Karpas-422 (cell line): Measurements from ENCODE around the gene ANKRD44. TPM values are rescaled to one million over a fixed set of nuclear protein-coding genes. Genes with fewer than 3 reads are reported as not detected.

Experiments
- DNase-seq: peaks from one replicate; pipeline ENCODE4 v3.0.0-alpha.2; 2015
- H2AFZ ChIP-seq: fragments of 200-600 bp; sonication (generic); 2 replicates; pipeline ENCODE4 v1.6.1; 2014; ENCODE audit warnings: antibody characterized with exemption, low read length, mixed read lengths
- H3K27ac ChIP-seq: fragments of 200-600 bp; sonication (generic); 2 replicates; pipeline ENCODE4 v1.5.1; 2014; ENCODE audit warnings: mild to moderate bottlenecking, low read length, moderate library complexity
- H3K27me3 ChIP-seq: fragments of 200-600 bp; sonication (generic); 2 replicates; pipeline ENCODE4 v1.6.1; 2014; ENCODE audit warnings: low read length, mixed read lengths
- H3K36me3 ChIP-seq: fragments of 200-600 bp; sonication (generic); 2 replicates; pipeline ENCODE4 v1.6.1; 2014; ENCODE audit warnings: low read length, mixed read lengths; ENCODE audit not compliant: insufficient read depth
- H3K4me1 ChIP-seq: fragments of 200-600 bp; sonication (generic); 2 replicates; pipeline ENCODE4 v1.6.1; 2014; ENCODE audit warnings: mild to moderate bottlenecking, low read length, mixed read lengths
- H3K4me2 ChIP-seq: fragments of 200-600 bp; sonication (generic); 2 replicates; pipeline ENCODE4 v1.6.1; 2014; ENCODE audit warnings: low read length, low read depth, mild to moderate bottlenecking; ENCODE audit not compliant: poor library complexity, severe bottlenecking
- H3K4me3 ChIP-seq: fragments of 200-600 bp; sonication (generic); 2 replicates; pipeline ENCODE4 v1.5.1; 2014; ENCODE audit warnings: mild to moderate bottlenecking, antibody characterized with exemption, low read length, mixed read lengths
- H3K79me2 ChIP-seq: fragments of 200-600 bp; sonication (generic); 2 replicates; pipeline ENCODE4 v1.6.1; 2014; ENCODE audit warnings: mild to moderate bottlenecking, low read length, mixed read lengths
- H3K9ac ChIP-seq: fragments of 200-600 bp; sonication (generic); 2 replicates; pipeline ENCODE4 v1.6.0; 2014; ENCODE audit warnings: low read length
- H3K9me2 ChIP-seq: fragments of 200-600 bp; sonication (generic), shearing (Covaris generic); replicated peaks from 2 replicates; pipeline ENCODE4 v1.6.0; 2014; ENCODE audit warnings: mild to moderate bottlenecking, low read length, moderate library complexity; ENCODE audit not compliant: insufficient read depth
- H3K9me3 ChIP-seq: fragments of 300-700, 200-600 bp; sonication (generic); 2 replicates; pipeline ENCODE4 v1.6.1; 2014; ENCODE audit warnings: low read length, mixed read lengths
- H4K20me1 ChIP-seq: fragments of 200-600 bp; sonication (generic); 2 replicates; pipeline ENCODE4 v1.6.1; 2014; ENCODE audit warnings: mild to moderate bottlenecking, antibody characterized with exemption, low read length, low read depth; ENCODE audit not compliant: insufficient read depth
- total RNA-seq: library from RNA; depleted of rRNA; stranded (reverse); fragments of >200 nt; shearing (Covaris generic); gene quantifications from 2 replicates; pipeline ENCODE4 v1.2.3, GENCODE V29; 2014; ENCODE audit warnings: low replicate concordance

The ANKRD44 gene
- total RNA-seq, 1 experiment from 2014 or later, result 120 TPM

DNA sequence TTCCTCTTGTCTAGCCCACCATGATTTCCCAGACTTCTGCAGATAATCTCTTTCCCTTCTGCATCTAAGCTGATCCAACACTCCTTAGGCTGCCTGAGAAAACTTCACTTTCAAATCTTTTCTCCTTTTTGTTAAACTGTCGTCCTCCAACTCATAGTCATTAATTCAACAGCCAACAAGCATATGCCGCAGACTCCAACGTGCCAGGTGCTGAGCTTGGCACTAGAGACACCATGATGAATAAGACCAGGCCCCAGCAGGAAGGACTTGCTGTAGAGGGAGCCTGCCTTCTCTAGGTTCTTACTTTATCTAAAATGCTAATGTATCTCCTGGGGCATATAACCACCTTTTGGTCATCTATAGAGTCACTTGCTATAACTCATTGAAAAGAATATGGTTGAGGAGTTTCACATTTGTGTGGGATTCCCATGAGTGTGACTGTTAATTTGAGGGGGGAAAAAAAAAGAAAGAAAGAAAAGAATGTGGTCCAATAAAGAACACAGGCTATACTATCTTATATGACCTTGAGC, 51.0 kb downstream of the ANKRD44 start:
- Histone ChIP-seq H3K4me1 (peaks cover 60% of the 10 kb centered on the region), H3K9ac (no peak overlapping the region), H3K4me3 (no peak overlapping the region), H3K36me3 (peaks cover 13% of the 10 kb centered on the region), H3K4me2 (peak overlapping the region; percentile 32), H3K9me3 (no peaks in the 10 kb centered on the region), H3K27me3 (no peaks in the 10 kb centered on the region), H3K27ac (peak overlapping the region; percentile 90), H4K20me1 (no peaks in the 10 kb centered on the region), H3K79me2 (peaks cover 78% of the 10 kb centered on the region), H2AFZ (no peak overlapping the region), H3K9me2 (no peaks in the 10 kb centered on the region)
- DNase-seq, result no peak

DNA sequence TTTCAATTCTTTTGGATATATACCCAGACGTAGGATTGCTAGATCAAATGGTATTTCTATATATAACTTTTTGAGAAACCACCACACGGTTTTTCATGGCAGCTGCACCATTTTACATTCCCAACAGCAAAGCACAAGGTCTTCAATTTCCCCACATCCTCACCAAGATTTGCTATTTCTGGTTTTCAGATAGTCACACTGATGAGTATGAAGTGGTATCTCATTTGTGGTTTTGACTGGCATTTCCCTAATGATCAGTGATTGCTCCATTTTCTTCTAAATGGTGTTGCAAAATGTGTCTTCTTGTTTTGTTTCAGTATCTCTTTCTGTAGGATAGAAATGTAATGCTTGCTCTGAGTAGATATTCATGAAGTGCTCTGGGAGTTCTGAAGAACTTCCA, 52.0 kb downstream of the ANKRD44 start:
- Histone ChIP-seq H3K9me3 (no peaks in the 10 kb centered on the region), H3K36me3 (peaks cover 12% of the 10 kb centered on the region), H3K9ac (no peak overlapping the region), H3K9me2 (no peaks in the 10 kb centered on the region), H4K20me1 (no peaks in the 10 kb centered on the region), H3K4me3 (no peak overlapping the region), H2AFZ (no peak overlapping the region), H3K4me1 (peaks cover 64% of the 10 kb centered on the region), H3K4me2 (peak overlapping the region; percentile 32), H3K27ac (peak overlapping the region; percentile 90), H3K79me2 (peaks cover 78% of the 10 kb centered on the region), H3K27me3 (no peaks in the 10 kb centered on the region)
- DNase-seq, result no peak

DNA sequence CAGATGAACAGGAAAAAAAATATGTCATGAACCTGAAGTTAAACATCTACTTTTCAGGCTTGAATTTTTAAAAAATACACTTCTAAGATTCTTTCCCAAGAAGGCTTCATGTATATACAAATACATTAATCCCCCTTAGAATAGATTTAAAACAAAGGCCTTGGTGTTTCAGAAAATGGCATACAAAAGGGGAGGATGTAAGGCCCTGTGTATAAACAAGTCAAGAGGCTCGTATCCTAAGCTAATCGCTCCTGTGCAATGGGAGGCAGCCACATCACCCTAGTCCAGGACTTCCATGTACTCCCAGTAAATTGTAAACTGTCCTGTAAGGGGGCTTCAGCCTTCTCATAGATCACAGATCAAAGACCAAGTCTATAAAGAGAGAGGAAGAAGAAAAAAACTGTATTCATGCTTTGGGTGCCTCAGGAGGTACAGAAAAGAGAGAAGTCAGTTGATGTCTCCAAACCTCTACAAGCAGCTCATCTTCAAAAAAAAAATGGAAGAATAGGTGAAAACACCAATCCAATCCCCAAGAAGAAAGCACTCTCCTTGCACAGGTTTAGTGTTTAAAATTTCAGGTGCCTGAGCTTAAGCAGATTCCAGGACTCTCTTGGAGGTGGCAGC, 53.9 kb downstream of the ANKRD44 start:
- DNase-seq, result peak; percentile 60
- Histone ChIP-seq H3K4me2 (peak overlapping the region; percentile 75), H3K9me3 (no peaks in the 10 kb centered on the region), H3K79me2 (peaks cover 76% of the 10 kb centered on the region), H3K27me3 (no peaks in the 10 kb centered on the region), H2AFZ (no peak overlapping the region), H3K27ac (peak overlapping the region; percentile 90), H4K20me1 (no peaks in the 10 kb centered on the region), H3K4me3 (peak overlapping the region; percentile 44), H3K36me3 (peaks cover 3% of the 10 kb centered on the region; the same call in 1 of the 2 replicates), H3K9ac (peak overlapping the region; percentile 64), H3K9me2 (no peaks in the 10 kb centered on the region), H3K4me1 (peaks cover 60% of the 10 kb centered on the region)

DNA sequence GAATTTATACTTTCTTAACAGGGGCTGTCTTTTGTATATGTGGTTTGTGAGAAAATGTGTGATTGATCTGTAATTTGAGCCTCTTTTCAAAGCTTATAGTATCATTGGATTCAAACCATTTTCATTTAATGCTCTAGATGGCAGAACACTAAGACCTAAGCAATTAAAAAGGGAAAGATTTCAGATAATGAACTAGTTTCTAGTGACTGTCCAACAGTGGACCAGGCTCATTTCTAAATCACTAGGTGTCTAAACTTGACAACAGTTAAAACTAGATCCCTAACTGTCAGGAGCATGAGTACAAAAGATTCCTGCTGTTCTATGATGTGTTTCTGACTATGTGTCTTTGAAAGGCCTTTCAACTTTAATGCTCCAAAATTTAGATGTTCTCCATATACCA, 54.6 kb downstream of the ANKRD44 start:
- Histone ChIP-seq H3K4me1 (peaks cover 65% of the 10 kb centered on the region), H3K9ac (peak overlapping the region; percentile 64), H3K4me2 (peak overlapping the region; percentile 75), H3K4me3 (peak overlapping the region; percentile 44), H2AFZ (no peak overlapping the region), H4K20me1 (no peaks in the 10 kb centered on the region), H3K79me2 (peaks cover 77% of the 10 kb centered on the region), H3K9me3 (no peaks in the 10 kb centered on the region), H3K9me2 (no peaks in the 10 kb centered on the region), H3K27ac (peak overlapping the region; percentile 90), H3K36me3 (no peaks in the 10 kb centered on the region), H3K27me3 (no peaks in the 10 kb centered on the region)
- DNase-seq, result peak; percentile 65

DNA sequence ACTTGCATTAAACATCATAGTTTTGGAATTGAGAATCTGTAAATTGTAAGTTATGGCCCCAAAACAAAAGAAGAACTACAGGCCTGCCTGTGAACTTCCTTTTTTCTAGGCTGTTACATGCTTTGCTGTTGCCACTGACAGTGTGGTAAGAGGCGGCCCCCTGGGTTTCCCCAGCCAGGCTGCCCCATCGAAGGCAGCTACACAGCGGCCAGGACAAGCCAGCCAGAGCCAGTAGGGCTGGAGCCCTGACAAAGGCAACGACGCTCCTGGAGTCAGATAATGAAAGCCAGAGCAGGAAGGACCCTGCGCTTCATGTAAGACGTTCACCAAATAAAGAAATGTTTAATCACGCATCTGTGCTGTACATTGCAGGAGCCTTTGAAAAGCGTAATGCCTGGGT, 55.0 kb downstream of the ANKRD44 start:
- H3K36me3 ChIP-seq, result no peaks in the 10 kb centered on the region
- H3K9ac ChIP-seq, result peak overlapping the region; percentile 64
- no peaks in the 10 kb centered on the region for H4K20me1 ChIP-seq
- peaks cover 81% of the 10 kb centered on the region for H3K79me2 ChIP-seq
- H3K4me1 ChIP-seq, result peaks cover 68% of the 10 kb centered on the region
- no peaks in the 10 kb centered on the region for H3K9me2 ChIP-seq
- peak overlapping the region; percentile 44 for H3K4me3 ChIP-seq
- DNase-seq, result peak; percentile 92
- H3K27me3 ChIP-seq, result no peaks in the 10 kb centered on the region
- H3K4me2 ChIP-seq, result peak overlapping the region; percentile 75
- peak overlapping the region; percentile 90 for H3K27ac ChIP-seq
- no peak overlapping the region for H2AFZ ChIP-seq
- H3K9me3 ChIP-seq, result no peaks in the 10 kb centered on the region

DNA sequence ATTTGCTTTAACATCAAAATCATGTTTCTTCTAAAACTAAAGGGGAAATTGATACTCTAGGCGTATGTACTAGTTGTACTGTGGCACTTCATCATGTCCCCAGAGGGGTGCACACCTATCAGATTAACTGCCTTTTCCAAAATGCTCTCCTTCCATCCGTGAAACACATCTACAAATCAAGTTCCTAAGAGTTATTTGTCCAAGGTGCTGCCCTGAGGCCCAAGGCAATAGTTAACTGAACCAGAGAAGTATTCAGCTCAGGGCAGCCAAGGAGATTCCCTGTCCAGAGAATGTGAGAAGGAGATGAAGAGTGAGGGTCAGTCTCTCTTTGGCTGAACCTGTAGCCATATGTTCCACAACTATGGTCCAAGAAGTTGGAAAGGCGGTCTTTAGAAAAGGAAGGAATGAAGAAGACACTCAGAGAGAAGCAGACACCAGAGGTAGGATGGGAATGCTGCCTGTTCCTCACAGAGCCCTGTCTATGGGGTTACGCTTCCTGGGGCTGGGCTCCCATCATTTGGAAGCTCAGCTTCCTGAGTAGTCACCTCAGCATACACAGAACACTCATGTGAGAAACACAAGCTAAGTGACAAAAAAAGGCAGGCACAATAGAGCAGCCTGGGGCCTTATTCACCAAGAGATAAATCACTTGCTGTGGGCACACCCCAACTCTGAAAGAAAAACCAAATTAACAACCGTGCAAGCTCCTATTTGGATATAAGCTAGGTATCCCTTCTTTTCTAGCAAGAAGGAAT, 55.6 kb downstream of the ANKRD44 start:
- peak overlapping the region; percentile 75 for H3K4me2 ChIP-seq

DNA sequence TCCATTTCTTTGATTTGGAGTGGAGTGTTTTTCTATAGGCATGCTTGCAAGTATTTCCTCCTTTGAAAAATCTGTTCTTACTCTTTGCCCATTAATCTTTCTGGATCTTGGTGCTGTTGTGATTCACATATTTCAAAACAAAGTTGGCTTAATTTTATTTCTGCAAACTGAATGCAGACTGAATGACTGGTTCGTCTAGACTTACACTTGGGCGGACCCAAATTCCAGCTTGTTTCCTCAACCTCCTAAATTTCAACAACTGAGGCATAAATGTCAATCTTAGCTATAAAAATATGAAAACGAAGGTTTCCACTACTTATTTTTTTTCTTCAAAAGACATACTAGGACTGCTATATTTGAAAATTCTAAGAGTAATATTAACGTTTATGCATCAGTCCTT, 59.0 kb downstream of the ANKRD44 start:
- no peaks in the 10 kb centered on the region for H3K36me3 ChIP-seq
- H3K4me3 ChIP-seq, result no peak overlapping the region
- H3K9me3 ChIP-seq, result no peaks in the 10 kb centered on the region
- H3K27ac ChIP-seq, result no peak overlapping the region
- no peak overlapping the region for H3K4me2 ChIP-seq
- H3K4me1 ChIP-seq, result peaks cover 58% of the 10 kb centered on the region
- H4K20me1 ChIP-seq, result no peaks in the 10 kb centered on the region
- H3K79me2 ChIP-seq, result peaks cover 91% of the 10 kb centered on the region
- no peak overlapping the region for H2AFZ ChIP-seq
- H3K27me3 ChIP-seq, result no peaks in the 10 kb centered on the region
- DNase-seq, result no peak
- no peak overlapping the region for H3K9ac ChIP-seq
- no peaks in the 10 kb centered on the region for H3K9me2 ChIP-seq

More for the DNA sequence above, 55.6 kb downstream of the ANKRD44 start:
- no peaks in the 10 kb centered on the region for H3K27me3 ChIP-seq
- H3K4me1 ChIP-seq, result peaks cover 74% of the 10 kb centered on the region
- H3K79me2 ChIP-seq, result peaks cover 87% of the 10 kb centered on the region
- H3K36me3 ChIP-seq, result no peaks in the 10 kb centered on the region
- H4K20me1 ChIP-seq, result no peaks in the 10 kb centered on the region
- H3K27ac ChIP-seq, result peak overlapping the region; percentile 90
- H3K4me3 ChIP-seq, result peak overlapping the region; percentile 44; the same call in 1 of the 2 replicates
- no peak overlapping the region for H2AFZ ChIP-seq
- H3K9me2 ChIP-seq, result no peaks in the 10 kb centered on the region
- no peaks in the 10 kb centered on the region for H3K9me3 ChIP-seq
- DNase-seq, result no peak
- peak overlapping the region; percentile 64 for H3K9ac ChIP-seq

DNA sequence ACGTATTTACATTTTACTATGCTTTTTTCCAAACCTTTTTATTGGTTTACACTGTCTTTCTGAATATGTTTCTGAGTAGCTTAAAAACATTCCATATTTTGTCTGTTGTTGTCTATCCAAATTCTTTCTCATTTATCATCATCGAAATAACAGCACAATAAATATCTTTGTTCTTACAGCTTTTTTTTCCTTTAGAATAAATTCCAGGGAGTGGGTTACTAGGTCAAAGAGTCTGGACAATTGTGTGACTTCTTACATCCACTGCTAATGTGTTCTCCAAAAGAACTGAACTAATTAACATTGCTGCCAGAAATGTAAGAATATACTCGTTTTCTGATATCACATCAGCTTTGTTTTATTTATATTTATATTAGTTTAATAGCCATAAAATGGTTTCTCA, 59.4 kb downstream of the ANKRD44 start:
- H3K27ac ChIP-seq, result no peak overlapping the region
- no peak overlapping the region for H2AFZ ChIP-seq
- H3K4me2 ChIP-seq, result no peak overlapping the region
- no peak for DNase-seq
- no peak overlapping the region for H3K9ac ChIP-seq
- peaks cover 54% of the 10 kb centered on the region for H3K4me1 ChIP-seq
- peaks cover 90% of the 10 kb centered on the region for H3K79me2 ChIP-seq
- H3K27me3 ChIP-seq, result no peaks in the 10 kb centered on the region
- no peaks in the 10 kb centered on the region for H4K20me1 ChIP-seq
- no peaks in the 10 kb centered on the region for H3K9me2 ChIP-seq
- H3K36me3 ChIP-seq, result no peaks in the 10 kb centered on the region
- H3K4me3 ChIP-seq, result no peak overlapping the region
- no peaks in the 10 kb centered on the region for H3K9me3 ChIP-seq
